Esophagus mucosa (tissue), 1 donor: ENCODE results near the gene GLUD2. TPM values are rescaled to one million over a fixed set of nuclear protein-coding genes. Genes with fewer than 3 reads are reported as not detected.
A peak's percentile ranks its signal among the peaks of the same experiment; 100 is the strongest.
"Not testable (repeated sequence)": the region's sequence is repeated elsewhere in the genome, so short reads cannot be mapped to it uniquely, and the experiment has no call there.

Source experiments
- ATAC-seq: fragments of 200-7000 bp; cut with Tn5 transposase; one replicate; pipeline ENCODE4 v1.9.1; 2020
- total RNA-seq: library from RNA; stranded (reverse); gene quantifications from one replicate; pipeline ENCODE4 v1.2.4, GENCODE V29; 2023
- donor health status: DM: yes; HTN: yes; CAD: no.

The GLUD2 gene
- total RNA-seq: 0.52 TPM

GRCh38 chrX:121047441-121048419 lies at the start of gene GLUD2:
GLUD2 (plus strand) TSS chrX:121047610; CDS start chrX:121047685, 75 bp downstream.
- peak; percentile 50 for ATAC-seq

- no peak for ATAC-seq
Observed at GRCh38 chrX:120999413-120999812, 48.0 kb upstream of the GLUD2 start.

DNA sequence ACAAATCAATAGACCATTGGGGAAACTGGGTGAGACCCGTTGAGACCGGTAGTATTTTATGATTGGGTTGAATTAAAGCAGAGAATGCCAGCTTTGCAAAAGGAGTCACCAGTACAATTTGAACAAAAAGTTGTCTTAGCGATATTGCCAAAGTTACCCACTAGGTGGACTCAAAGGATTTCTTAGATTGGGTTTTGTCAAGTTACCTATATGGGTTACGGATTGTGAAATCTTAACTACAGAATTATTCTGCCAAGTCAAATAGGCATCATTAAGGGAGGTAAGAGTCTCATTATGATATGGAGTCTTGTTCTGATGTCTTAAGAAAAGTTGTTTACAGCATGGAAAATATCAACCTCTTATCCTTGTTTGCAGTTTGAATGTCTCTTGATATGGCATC lies 46.8 kb upstream of the GLUD2 start:
- no peak for ATAC-seq

- ATAC-seq: no peak
Observed at GRCh38 chrX:121008920-121009319, 38.5 kb upstream of the GLUD2 start.

DNA sequence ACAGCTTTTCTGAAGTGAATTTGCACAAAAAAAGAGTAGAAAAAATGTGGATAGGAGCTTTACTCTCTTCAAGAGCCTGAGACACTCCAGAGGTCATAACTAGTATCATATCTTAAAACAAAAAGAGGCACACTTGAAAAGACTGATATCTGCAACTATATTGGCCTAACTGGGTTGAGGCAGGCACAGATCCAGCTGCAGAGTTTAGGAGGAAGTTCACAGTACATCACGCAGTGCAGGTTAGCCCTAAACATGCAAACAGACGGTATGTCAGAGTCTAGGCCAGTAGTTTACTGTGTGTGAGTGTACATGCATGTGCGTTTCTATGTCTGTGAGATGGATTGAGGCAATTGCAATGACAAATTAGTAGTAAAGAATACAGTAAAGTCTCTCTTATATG lies 37.6 kb upstream of the GLUD2 start:
- no peak for ATAC-seq

GRCh38 chrX:121010218-121010617 lies 37.2 kb upstream of the GLUD2 start:
- ATAC-seq: no peak

GRCh38 chrX:121011254-121011653 lies 36.2 kb upstream of the GLUD2 start:
- no peak for ATAC-seq

DNA sequence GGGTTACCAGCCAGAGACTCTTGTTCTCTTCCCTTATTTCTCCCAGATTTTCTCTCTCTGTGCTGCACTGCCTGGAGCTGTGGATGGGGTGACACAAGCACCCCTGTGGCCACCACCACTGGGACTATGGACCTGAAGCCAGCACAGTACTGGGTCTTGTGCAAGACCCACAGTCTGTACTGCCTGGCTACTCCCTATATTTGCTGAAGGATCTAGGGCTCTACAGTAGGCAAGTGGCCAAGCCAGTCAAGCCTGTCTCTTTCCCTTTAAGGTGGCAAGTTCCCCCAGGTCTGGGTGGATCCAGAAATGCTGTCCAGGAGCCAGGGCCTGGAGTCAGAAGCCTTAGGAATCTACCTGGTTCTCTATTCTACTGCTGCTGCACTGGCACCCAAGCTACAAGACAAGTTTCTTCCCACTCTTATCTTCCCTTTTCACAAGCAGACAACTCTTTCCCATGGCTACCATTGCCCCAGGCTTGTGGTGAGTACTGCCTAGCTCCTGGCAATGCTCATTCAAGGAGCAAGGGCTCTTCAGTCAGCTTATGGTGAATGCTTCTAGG lies 33.4 kb upstream of the GLUD2 start:
- ATAC-seq: peak; percentile 92

DNA sequence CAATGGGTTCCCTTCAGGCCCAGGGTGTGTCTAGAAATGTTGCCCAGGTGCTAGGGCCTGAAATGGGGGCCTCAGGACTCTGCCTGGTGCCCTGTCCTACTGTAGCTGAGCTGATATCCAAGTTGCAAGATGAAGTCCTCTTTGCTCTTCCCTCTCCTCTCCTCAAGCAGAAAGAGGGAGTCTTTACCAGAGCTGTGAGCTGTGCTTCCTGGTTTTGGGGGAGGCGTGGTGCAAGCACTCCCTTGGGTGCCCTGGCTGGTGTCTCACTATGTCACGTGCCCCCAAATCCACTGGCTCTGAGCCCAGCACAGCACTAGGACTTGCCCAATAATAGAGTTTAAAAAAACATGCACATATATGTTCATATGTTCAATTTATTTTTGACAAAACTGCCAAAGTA lies 32.6 kb upstream of the GLUD2 start:
- ATAC-seq: peak; percentile 56

DNA sequence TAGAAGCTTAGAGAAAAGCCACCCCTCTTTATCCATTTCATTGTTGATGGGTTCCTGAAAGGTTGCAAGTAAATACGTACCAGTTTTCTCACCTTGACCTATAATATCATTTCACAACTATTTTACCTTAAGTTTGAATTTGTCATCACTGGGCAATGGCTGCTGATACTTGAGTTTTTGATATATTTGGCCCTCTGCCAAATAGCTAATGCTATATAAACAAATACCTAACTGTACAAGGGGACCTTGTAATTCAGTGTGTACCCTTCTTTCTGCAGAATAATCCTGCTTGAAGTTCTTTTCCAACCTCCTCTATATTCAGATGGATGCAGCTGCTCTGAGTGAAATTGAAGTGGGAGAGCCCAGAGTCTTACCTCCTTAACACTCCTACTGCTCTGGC lies 19.0 kb upstream of the GLUD2 start:
- ATAC-seq: no peak

DNA sequence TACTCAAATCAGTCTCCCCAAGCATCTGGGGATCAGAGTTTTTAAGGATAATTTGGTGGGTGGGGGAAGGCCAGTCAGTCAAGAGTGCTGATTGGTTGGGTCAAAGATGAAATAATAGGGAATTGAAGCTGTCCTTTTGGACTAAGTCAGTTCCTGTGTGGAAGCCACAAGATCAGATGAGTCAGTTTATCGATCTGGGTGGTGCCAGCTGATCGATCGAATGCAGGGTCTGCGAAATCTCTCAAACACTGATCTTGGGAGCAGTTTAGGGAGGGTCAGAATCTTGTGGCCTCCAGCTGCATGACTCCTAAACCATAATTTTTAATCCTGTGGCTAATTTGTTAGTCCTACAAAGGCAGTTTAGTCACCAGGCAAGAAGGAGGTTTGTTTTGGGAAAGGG lies 17.3 kb upstream of the GLUD2 start:
- no peak for ATAC-seq

DNA sequence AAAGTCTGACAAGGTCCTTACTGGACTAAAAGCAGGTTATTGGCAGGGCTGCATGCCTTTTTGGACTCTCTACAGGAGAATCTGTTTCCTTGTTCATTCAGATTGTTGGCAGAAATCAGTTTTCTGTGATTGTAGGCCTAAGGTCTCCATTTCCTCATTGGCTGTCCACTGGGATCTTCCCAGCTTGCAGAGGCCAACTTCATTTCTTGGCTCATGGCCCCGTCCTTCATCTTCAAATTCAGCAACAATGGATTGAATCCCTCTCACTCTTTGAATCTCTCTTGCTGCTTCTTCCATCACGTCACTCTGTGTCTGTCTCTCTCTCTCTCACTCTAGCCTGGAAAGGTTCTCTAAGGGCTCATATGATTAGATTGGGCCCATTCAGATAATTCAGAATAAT lies 14.9 kb upstream of the GLUD2 start:
- no peak for ATAC-seq

- no peak for ATAC-seq
Observed at GRCh38 chrX:121036137-121036536, 11.3 kb upstream of the GLUD2 start.

GRCh38 chrX:121036951-121037350 lies 10.5 kb upstream of the GLUD2 start:
- peak; percentile 76 for ATAC-seq

GRCh38 chrX:121050781-121051180 lies 3.4 kb downstream of the GLUD2 start:
- ATAC-seq: no peak

- no peak for ATAC-seq
Observed at GRCh38 chrX:121052122-121052521, 4.7 kb downstream of the GLUD2 start.

DNA sequence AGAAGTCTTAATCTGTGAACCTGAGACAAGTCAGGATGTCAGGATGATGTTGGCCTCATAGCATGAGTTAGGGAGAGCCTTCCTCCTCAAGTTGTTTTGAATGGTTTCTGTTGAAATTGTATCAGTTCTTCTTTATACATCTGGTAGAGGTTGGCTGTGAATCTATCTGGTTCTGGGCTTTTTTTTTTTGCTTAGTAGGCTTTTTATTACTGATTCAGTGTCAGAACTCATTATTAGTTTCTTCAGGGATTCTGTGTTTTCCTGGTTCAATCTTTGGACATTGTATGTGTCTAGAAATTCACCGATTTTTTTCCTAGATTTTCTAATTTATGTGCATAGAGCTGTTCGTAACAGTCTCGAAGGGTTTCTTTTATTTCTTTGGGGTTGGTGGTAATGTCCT lies 14.9 kb downstream of the GLUD2 start:
- no peak for ATAC-seq

DNA sequence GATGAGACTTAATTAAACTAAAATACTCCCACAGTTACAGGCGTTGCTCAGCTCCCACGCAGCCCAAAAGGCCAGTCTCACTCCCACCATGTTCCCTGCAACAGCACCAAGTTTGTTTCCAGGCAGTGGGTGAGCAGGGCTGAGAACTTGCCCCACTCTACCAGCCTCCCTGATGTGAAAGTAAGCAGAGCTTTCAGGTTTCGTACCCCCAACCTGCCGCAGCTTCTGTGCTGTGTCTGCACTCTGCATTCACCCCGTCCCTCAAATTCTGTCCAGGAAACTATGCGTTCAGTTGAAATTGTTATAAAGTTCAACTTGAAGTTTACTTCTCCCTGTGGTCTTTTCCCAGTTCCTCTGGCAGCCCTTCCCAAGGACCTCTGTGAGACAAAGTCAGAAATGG lies 17.2 kb downstream of the GLUD2 start:
- ATAC-seq: no peak

DNA sequence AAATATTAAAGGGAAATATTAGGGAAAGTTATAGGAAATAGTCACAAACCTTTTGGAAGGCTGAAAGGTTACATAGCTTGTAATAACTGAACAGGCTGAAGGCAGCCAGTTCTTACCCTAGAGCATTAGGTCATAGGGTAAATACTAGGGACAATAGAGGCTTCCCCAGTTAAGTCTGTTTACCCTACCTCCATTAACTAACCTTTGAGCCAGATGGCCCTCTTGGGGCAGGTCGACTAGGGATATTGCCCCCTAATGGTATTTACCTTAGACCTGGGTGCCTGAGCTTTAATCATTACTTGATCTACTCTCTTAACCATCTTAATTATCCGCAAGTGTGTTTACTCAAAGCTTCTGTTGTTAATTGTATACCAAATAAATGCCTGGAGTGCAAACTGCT lies 36.8 kb downstream of the GLUD2 start:
- not testable (repeated sequence) for ATAC-seq

DNA sequence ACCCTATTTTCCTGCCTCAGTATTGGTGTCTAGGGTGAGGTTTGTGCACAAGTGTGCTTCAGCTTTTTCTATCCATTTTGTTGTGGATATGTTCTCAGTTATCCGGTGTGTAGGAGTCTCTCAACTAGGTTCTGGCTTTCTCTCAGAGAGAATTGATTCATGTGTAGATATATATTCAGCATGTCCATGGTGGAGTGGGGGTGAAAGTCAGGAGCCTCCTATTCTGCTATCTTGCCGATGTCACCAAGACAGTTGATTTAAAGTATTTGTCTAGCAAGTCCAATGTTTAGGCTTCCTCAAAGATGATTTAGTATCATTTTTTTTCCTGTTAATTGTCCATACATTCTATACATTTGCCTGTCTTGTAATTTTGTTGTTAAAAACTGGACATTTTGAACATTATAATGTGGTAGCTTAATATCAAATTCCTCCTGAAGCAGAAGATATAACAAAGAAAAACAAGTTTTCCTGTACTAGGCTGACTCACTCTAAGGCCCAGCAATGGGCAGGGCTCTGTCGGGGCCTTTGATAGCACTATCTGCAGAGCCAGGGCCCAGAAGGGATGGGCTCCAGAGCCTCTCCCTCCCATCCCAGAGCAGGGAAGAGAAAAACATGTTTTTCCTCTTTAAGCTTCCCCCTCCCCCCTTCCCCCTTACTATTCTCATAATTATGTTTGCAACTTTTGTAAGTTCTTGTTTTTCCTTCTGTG lies 37.6 kb downstream of the GLUD2 start:
- ATAC-seq: no peak

GRCh38 chrX:121085612-121086010 lies 38.2 kb downstream of the GLUD2 start:
- no peak for ATAC-seq

GRCh38 chrX:121093011-121093410 lies 45.6 kb downstream of the GLUD2 start:
- ATAC-seq: no peak
